HG03565 (cell line): Measurements from ENCODE around the gene USP38.
"Not testable (repeated sequence)": the region's sequence is repeated elsewhere in the genome, so short reads cannot be mapped to it uniquely, and the experiment has no call there.

Experiments used
- ATAC-seq: cut with Tn5 transposase; IDR thresholded peaks from one replicate; pipeline ENCODE4 v1.9.1; 2021; ENCODE audit warnings: mild to moderate bottlenecking, moderate library complexity; ENCODE audit not compliant: unreplicated experiment

USP38 gene

GRCh38 chr4:143260750-143261149, 76.0 kb downstream of the USP38 start:
- no peak for ATAC-seq

- ATAC-seq: no peak
These were observed 78.1 kb downstream of the USP38 start for GRCh38 chr4:143262838-143263237.

- not testable (repeated sequence) for ATAC-seq
These were observed 83.0 kb downstream of the USP38 start for GRCh38 chr4:143267690-143268089.

- no peak for ATAC-seq
These were observed 85.6 kb downstream of the USP38 start for GRCh38 chr4:143270256-143270838.
